ENCODE results near the gene ISG20L2.
A peak's percentile ranks its signal among the peaks of the same experiment; 100 is the strongest.

ISG20L2 gene

GRCh38 chr1:156689035-156689952 lies 39.3 kb downstream of the ISG20L2 start:
- no peak overlapping the region for H3K4me3 ChIP-seq (ENCODE audit: low read depth, low read length)
- TF ChIP-seq MYC (IDR thresholded peaks at IDR 0.05; ENCODE audit: low read depth, low read length): no peak
- TF ChIP-seq CTCF (IDR thresholded peaks at IDR 0.05; ENCODE audit: low read depth, low read length): peak; percentile 87
- DNase-seq (ENCODE audit: low read depth): peak; percentile 85

- TF ChIP-seq POLR2A (IDR thresholded peaks at IDR 0.05; ENCODE audit: extremely low read depth, insufficient read length) (no peak), MAX (IDR thresholded peaks at IDR 0.05; ENCODE audit: low read depth, low read length) (no peak), CTCF (IDR thresholded peaks at IDR 0.05; ENCODE audit: low read depth, low read length) (peak; percentile 22), MYC (IDR thresholded peaks at IDR 0.05; ENCODE audit: low read depth, low read length) (no peak)
- peak; percentile 46 for DNase-seq (ENCODE audit: low read depth)
- no peak overlapping the region for H3K4me3 ChIP-seq (ENCODE audit: low read depth, low read length)
Observed at GRCh38 chr1:156684227-156684782, 44.3 kb downstream of the ISG20L2 start.

GRCh38 chr1:156682166-156682890 lies 46.2 kb downstream of the ISG20L2 start:
- TF ChIP-seq POLR2A (IDR thresholded peaks at IDR 0.05; ENCODE audit: extremely low read depth, insufficient read length) (no peak), MAX (IDR thresholded peaks at IDR 0.05; ENCODE audit: low read depth, low read length) (no peak), MYC (IDR thresholded peaks at IDR 0.05; ENCODE audit: low read depth, low read length) (no peak), CTCF (IDR thresholded peaks at IDR 0.05; ENCODE audit: low read depth, low read length) (no peak)
- DNase-seq (ENCODE audit: low read depth): no peak
- no peak overlapping the region for H3K4me3 ChIP-seq (ENCODE audit: low read depth, low read length)

- TF ChIP-seq MYC (IDR thresholded peaks at IDR 0.05; ENCODE audit: low read depth, low read length) (no peak), POLR2A (IDR thresholded peaks at IDR 0.05; ENCODE audit: extremely low read depth, insufficient read length) (no peak), CTCF (IDR thresholded peaks at IDR 0.05; ENCODE audit: low read depth, low read length) (no peak), MAX (IDR thresholded peaks at IDR 0.05; ENCODE audit: low read depth, low read length) (no peak)
- H3K4me3 ChIP-seq (ENCODE audit: low read depth, low read length): no peak overlapping the region
- no peak for DNase-seq (ENCODE audit: low read depth)
Observed at GRCh38 chr1:156681196-156681960, 47.2 kb downstream of the ISG20L2 start.

- no peak overlapping the region for H3K4me3 ChIP-seq (ENCODE audit: low read depth, low read length)
- DNase-seq (ENCODE audit: low read depth): no peak
- no peak for TF ChIP-seq POLR2A (IDR thresholded peaks at IDR 0.05; ENCODE audit: extremely low read depth, insufficient read length)
- TF ChIP-seq MYC (IDR thresholded peaks at IDR 0.05; ENCODE audit: low read depth, low read length): no peak
Observed at GRCh38 chr1:156680056-156680455, 48.5 kb downstream of the ISG20L2 start.
